Ramos (cell line): ENCODE measurements around the gene CEP162.
"Not testable (repeated sequence)": the region's sequence is repeated elsewhere in the genome, so short reads cannot be mapped to it uniquely, and the experiment has no call there.

ENCODE experiments used
- in situ Hi-C: fragments of 300-500 bp; cut with MboI; formaldehyde crosslinking; loops from one replicate; pipeline ENCODE4 v1.14.3; 2022; ENCODE audit warnings: low sequenced_read_pairs; ENCODE audit not compliant: unreplicated experiment

Gene CEP162

DNA sequence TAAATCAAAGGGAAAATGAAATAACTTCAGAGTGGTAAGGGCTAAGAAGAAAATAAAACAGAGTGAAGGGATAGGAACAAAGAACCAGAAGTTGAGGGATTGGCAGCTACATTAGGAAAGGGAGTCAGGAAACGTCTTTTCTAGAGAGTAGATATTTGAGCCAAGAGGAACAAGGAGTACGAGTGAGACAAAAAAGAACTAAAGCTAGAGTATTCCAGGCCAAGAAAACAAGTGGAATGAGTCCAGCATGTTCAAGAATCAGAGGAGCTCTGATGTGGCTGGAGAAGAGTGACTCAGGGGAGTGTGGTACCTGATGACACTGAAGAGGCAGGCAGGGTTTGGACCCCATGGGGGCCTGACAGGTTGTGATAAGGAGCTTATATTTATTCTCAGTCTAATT, 66.3 kb downstream of the CEP162 start:
- in situ Hi-C loops, result no loop called here

- in situ Hi-C loops, result no loop called here
Measured at GRCh38 chr6:84156306-84156705, 71.1 kb downstream of the CEP162 start.

DNA sequence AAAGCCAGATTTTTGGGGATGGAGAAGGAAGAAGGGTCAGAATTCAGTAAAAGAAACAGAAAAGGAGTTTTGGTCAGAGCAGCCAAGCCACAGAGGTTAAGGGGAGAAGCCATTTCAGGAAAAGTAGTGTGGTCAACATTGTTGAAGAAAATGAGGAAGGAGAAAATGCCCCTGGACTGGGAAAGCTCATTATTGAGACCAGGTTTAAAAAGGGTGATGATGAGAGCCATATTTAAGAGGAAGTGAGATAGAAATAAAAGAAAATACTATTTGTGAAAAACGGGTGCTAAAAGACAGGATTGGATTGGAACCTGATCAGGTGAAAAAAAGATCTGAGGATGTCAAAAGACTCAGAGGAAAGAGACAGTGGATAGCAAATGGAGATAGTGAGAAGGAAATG, 75.8 kb downstream of the CEP162 start:
- in situ Hi-C loops, result no loop called here

DNA sequence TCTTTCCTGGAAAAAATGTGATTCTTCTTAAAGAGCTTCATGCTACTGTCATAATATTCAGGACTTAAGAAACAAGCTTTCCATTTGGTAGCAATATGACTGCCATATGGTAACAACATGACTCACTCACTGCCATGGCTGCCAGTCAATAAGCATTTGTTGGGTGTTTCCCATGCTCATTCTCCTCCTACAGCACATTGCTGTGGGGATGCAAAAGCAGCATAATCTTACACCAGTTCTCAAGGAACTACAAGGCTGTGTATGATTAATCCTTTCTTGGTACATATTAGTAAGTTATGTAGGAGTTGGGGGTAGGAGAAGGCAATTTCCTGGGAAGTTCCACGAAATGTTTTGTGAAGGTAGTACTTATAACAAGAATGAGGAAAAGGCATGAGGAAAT, 76.7 kb downstream of the CEP162 start:
- in situ Hi-C loops, result no loop called here

- in situ Hi-C loops, result no loop called here
Measured at GRCh38 chr6:84141521-84141920, 85.9 kb downstream of the CEP162 start.

DNA sequence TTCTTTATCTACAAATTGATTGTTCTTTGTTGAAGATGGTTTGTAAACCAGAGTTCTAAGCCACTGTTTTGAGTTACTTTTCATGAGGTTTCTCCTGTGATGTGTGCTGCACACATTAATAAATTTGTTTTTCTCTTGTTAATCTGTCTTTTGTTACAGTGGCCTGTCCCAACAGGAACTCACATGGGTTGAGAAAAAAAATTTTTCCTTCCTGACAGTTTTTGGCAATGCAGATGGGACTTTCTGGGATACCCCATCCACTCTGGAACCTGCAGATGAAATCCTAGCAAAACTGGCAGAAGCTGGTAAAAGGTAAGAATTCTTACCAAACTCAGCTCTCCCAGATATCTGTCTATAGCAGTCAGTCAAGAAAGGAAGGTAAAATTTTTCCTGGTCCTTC, 88.1 kb downstream of the CEP162 start:
- in situ Hi-C loops, result no loop called here

DNA sequence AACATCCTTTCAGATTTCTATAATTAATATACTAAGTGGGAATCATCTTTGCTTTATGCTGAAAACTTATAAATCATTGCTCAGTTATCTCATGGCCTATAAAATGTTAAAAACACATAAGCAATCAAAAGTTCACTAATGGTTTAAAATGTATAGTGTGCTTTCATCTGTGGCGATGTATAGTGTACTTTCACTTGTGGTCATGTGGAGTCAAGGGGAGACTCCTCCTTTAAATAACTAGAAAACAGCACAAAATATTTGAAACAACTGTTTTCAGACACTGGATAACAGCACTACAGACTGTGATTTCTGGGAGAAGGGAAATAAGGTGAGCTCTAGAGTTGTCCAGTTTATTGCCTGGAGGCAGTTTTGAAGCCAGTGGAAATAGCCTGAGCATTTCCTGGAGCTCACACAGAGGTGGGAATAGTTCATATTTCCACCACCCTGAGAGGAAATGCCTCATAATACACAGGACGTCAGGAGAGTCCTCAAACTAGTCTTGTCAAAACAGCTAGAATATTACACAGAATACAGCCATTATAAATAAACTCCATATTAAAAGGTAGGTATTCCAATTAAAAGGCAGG, 89.4 kb downstream of the CEP162 start:
- in situ Hi-C loops, result no loop called here

GRCh38 chr6:84137051-84137375, 90.4 kb downstream of the CEP162 start:
- in situ Hi-C loops, result no loop called here

GRCh38 chr6:84136364-84137050, 90.9 kb downstream of the CEP162 start:
- in situ Hi-C loops, result no loop called here

GRCh38 chr6:84135291-84135690, 92.2 kb downstream of the CEP162 start:
- in situ Hi-C loops, result no loop called here

- in situ Hi-C loops, result not testable (repeated sequence)
Measured at GRCh38 chr6:84133385-84133784, 94.1 kb downstream of the CEP162 start.

GRCh38 chr6:84129588-84129987, 97.9 kb downstream of the CEP162 start:
- in situ Hi-C loops, result not testable (repeated sequence)

DNA sequence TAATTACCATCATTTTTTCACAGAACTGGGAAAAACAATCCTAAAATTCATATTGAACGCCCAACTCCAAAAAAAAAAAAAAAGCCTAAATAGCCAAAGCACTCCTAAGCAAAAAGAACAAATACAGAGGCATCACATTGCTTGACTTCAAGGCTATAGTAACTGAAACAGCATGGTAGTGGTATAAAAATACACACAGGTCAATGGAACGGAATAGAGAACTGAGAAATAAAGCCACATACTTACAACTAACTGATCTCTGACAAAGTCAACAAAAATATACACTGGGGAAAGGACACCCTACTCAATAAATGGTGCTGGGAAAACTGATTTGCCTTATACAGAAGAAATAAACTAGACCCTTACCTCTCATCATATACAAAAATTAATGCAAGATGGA, 104.3 kb downstream of the CEP162 start:
- in situ Hi-C loops, result no loop called here

GRCh38 chr6:84119277-84119676, 108.2 kb downstream of the CEP162 start:
- in situ Hi-C loops, result no loop called here

GRCh38 chr6:84118191-84118590, 109.3 kb downstream of the CEP162 start:
- in situ Hi-C loops, result no loop called here

GRCh38 chr6:84114933-84115594, 112.4 kb downstream of the CEP162 start:
- in situ Hi-C loops, result not testable (repeated sequence)

- in situ Hi-C loops, result not testable (repeated sequence)
Measured at GRCh38 chr6:84111351-84111750, 116.1 kb downstream of the CEP162 start.

- in situ Hi-C loops, result no loop called here
Measured at GRCh38 chr6:84107495-84107894, 119.9 kb downstream of the CEP162 start.

GRCh38 chr6:84105215-84105924, 122.1 kb downstream of the CEP162 start:
- in situ Hi-C loops, result not testable (repeated sequence)

- in situ Hi-C loops, result no loop called here
Measured at GRCh38 chr6:84103029-84103428, 124.4 kb downstream of the CEP162 start.

DNA sequence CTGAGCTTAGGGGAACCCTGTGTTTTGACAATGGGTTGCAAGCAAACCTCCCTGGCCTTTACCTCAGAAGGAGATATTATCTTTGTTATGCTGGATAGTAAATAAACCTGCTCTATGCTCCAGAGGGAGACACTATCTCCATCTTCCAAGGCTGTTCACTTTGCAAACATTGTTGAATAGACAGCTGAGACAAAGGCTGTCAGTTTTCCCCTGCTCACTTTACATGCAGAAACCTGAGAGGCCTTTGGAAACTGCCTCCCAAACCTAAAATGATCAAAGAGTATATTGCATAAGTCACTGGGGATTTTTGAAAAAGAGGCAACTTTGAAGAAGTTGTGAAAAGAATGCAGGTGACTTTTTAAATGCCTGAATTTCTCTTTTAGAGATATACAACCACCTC, 132.3 kb downstream of the CEP162 start:
- in situ Hi-C loops, result no loop called here
